Activated CD4-positive, alpha-beta T cell treated with anti-CD3 and anti-CD28 coated beads, Interleukin-2, amount 50 U/mL, for 24 hours (primary cell): ENCODE results near the gene PACC1.
"Not testable (repeated sequence)": the region's sequence is repeated elsewhere in the genome, so short reads cannot be mapped to it uniquely, and the experiment has no call there.

Experiments
- DNase-seq, 2 donors: peaks; one replicate each; pipeline ENCODE4 v3.0.0-alpha.2; 2020; ENCODE audit warnings: low read depth in 1 of 2, low spot score in 1 of 2

PACC1 gene

DNA sequence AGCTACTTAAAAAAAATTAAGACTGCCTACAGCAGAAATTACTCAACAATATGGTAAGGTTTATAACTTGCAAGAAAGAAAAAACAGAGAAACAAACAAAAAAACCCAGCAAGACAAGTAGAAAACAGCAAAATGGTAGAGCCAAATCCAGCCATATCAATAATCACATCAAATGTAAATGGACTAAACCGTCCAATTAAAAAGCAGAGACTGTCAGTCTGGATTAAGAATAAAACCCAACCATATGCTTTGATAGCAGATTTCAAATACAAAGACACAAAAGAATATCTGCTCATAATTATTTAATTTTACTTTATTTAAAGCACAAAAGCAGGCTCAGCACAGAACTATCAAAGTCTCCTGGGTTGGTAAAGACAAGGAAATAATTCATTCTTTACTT is 17.5 kb downstream of the PACC1 start:
- no peak for DNase-seq

DNA sequence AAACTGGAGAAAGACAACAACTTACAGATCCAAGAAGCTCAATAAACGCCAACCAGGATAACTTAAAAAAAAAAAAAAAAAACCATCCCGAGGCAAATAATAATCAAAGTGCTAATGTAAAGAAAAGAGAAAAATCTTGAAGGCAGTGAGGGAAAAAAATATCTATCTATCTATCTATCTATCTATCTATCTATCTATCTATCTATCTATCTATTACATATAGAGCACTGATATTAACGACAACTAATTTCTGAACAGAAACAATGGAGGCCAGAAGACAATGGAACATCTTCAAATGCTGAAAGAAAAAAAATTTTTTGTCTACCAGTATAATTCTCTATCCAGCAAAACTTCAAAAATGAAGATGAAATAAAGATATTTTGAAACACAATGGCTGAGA is 18.0 kb downstream of the PACC1 start:
- no peak for DNase-seq

GRCh38 chr1:212395678-212396437 is 18.8 kb downstream of the PACC1 start:
- not testable (repeated sequence) for DNase-seq

GRCh38 chr1:212388985-212389716 is 25.5 kb downstream of the PACC1 start:
- no peak for DNase-seq

- no peak for DNase-seq
Measured at GRCh38 chr1:212386029-212386428, 28.7 kb downstream of the PACC1 start.

DNA sequence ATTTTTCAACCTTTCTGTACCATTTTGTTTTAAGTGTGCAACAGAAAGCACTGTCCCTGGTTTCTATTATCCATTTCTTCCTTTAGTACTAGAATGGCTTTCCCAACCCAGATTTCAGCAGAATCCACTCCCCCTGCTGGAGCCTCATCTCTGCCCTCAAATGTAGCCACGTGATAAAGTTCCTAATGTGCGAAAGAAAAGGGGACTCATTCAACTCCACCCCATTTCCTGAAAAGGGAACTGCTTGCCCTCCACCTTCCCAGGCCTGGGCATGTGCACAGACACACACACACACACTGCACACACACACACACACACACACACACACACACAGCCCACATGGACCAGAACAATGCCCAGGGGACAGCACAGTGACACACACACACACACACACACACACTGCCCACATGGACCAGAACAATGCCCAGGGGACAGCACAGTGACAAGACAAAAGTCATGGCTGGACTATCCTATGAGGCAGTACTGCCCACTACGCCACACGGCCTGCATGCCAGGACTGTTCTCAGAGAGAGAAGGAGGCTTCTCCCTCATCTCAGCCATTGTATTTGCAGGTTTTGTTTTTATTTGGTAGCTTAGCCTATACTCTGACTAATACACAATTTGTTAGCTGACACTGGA is 33.2 kb downstream of the PACC1 start:
- DNase-seq, result no peak

- no peak for DNase-seq
Measured at GRCh38 chr1:212379366-212379765, 35.3 kb downstream of the PACC1 start.

DNA sequence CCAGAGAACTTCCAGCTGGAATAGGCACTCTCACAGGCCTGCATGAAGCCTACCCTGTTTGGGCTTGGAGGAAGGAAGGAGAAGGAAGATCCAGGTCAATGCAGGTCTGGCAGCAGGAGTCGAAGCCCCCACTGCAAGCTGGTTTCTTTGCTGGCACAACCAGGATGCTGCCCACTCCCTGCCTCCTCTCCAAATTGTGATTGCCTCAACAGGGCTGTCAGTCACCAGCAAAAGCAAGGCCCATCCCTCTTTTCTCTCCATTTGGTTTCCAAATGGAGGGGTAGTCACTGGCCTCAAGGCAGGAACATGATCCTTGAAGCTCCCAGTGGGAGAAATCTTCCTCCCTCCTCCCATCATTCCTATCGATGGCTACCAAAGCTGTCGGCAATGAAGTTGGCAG is 37.0 kb downstream of the PACC1 start:
- no peak for DNase-seq

DNA sequence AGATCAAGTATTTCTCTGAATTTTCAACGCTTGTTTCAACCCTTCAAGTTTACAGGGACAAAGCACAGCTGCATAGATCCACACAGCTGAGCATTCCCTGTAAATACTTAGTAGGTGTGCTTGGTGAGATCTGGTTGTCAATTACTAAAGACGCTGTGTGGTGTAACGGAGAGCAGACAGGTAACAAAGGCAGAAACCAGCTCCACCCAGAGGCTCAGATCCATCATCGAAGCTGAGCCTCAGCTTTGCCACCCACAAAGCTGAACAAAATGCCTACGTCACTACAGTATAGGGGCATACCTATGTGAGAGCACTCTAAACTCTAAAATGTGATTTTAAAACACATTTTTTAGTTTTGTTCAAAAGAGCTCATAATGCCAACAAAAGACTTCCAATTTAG is 38.7 kb downstream of the PACC1 start:
- DNase-seq, result no peak

GRCh38 chr1:212368073-212368484 is 46.6 kb downstream of the PACC1 start:
- peak in 1 of 2 donors; percentile 55 for DNase-seq

GRCh38 chr1:212367474-212368072 is 47.1 kb downstream of the PACC1 start:
- no peak for DNase-seq

DNA sequence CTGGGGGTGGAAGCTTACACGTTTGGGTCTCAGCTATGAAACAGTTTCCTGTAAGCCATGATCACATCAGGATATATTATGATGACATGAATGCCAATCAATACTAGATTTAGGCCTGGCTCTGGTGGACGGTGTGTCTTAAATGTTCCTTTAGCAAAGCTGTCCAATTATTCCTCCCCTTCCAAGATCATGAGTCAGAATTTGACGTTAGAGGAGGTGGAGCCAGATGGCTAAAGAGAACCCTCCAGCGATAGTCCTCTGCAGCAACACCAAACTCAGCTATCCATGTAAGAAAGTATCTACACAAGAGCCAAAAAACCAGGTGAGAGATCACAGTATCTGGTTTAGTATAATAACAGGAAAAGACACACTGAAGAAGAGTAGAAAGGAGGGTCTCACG is 47.8 kb downstream of the PACC1 start:
- no peak for DNase-seq

GRCh38 chr1:212364985-212365384 is 49.7 kb downstream of the PACC1 start:
- DNase-seq, result no peak

GRCh38 chr1:212359794-212360479 is 54.7 kb downstream of the PACC1 start:
- no peak for DNase-seq

GRCh38 chr1:212355230-212355969 is 59.3 kb downstream of the PACC1 start:
- DNase-seq, result no peak

DNA sequence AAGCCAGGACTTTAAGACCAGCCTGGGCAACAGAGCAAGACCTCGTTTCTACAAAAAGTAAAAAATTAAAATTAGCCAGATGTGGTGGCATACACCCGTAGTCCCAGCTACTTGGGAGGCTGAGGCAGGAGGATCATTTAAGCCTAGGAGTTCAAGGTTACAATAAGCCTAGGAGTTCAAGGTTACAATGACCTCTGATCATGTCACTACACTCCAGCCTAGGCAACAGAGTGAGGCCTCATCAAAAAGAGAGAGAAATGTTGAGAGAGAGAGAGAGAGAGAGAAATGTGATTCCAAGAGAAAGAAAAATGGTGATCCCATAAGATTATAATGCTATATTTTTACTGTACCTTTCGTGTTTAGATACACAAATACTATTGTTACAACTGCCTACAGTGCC is 60.2 kb downstream of the PACC1 start:
- DNase-seq, result no peak

DNA sequence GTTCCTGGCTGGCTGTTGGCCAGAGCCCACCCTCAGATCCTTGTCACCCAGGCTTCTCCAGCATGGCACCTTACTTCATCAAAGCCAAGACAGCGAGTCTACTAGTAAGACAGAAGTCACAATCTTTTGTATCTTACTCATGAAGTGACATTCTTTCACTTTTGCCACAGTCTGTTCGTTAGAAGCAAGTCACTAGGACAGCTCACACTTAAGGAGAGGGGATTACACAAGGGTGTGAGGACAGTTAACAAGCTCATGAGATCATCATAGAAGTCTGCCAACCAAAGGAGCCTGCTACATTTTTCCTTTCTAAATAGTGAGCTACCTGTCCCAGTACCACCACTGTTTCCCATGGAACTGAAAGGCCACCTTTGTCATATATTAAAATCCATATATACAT is 61.5 kb downstream of the PACC1 start:
- no peak for DNase-seq

GRCh38 chr1:212351588-212352362 is 62.9 kb downstream of the PACC1 start:
- DNase-seq, result no peak

DNA sequence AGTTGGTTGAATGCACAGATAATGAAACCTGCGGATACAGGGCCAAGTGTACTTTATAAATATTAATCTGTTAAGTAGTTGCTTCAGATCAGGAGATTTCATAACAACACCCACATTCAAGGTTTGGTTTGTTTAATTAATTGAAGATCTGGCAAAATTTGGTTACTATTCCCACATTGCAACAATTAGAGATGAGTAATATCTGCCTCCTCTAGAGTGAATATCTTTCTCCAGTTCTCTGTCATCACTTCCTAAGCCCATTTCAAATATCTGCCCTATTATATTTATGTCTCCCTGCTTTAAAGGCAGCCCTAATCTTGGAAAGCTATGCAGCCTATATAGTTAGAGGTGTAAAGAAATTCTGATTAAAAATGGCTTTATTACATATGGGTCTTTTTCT is 68.1 kb downstream of the PACC1 start:
- no peak for DNase-seq

GRCh38 chr1:212344905-212345304 is 69.8 kb downstream of the PACC1 start:
- no peak for DNase-seq
